GM20000 (cell line): Measurements from ENCODE around the gene DIDO1.
"Not testable (repeated sequence)": the region's sequence is repeated elsewhere in the genome, so short reads cannot be mapped to it uniquely, and the experiment has no call there.

Experiments
- DNase-seq: peaks from one replicate; pipeline ENCODE4 v3.0.0; 2012; ENCODE audit warnings: low spot score
- TF ChIP-seq, protein P1 (sequence below): IDR thresholded peaks from 2 replicates; pipeline ENCODE4 v1.5.1; 2012; ENCODE audit warnings: mild to moderate bottlenecking, control low read depth; ENCODE audit errors: extremely low read depth, missing control alignments

The DIDO1 gene

DNA sequence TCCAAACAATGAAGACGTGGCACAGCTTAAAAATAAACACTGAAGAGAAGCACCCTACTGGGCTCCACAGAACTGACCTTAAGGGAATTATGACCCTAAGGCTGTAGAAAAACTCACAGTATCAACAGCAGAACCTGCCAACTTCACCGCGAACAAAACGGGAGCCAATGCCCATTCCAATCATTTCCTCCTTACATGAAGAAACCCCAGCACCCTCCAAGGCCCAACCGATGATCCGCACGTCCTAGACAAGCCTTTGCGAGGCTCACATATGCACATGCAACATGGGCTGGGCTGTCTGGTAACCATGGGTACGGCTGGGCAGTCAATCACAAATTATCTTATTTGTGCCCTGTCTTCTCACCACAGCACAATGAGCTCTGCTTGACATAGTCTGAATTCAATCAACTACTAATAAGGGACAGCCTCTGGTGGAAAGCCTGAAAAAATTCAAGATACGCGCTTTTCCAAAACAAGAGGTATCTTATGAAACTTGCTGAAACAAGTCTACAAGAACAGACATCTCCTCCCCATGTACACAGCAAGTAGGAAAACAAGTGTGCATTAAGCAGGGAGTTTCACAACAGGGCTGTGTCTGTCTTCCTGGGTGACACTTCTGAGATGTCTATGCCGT, 1.7 kb downstream of the DIDO1 start:
- TF ChIP-seq, protein P1, sequence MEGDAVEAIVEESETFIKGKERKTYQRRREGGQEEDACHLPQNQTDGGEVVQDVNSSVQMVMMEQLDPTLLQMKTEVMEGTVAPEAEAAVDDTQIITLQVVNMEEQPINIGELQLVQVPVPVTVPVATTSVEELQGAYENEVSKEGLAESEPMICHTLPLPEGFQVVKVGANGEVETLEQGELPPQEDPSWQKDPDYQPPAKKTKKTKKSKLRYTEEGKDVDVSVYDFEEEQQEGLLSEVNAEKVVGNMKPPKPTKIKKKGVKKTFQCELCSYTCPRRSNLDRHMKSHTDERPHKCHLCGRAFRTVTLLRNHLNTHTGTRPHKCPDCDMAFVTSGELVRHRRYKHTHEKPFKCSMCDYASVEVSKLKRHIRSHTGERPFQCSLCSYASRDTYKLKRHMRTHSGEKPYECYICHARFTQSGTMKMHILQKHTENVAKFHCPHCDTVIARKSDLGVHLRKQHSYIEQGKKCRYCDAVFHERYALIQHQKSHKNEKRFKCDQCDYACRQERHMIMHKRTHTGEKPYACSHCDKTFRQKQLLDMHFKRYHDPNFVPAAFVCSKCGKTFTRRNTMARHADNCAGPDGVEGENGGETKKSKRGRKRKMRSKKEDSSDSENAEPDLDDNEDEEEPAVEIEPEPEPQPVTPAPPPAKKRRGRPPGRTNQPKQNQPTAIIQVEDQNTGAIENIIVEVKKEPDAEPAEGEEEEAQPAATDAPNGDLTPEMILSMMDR = no peak
- DNase-seq = no peak

DNA sequence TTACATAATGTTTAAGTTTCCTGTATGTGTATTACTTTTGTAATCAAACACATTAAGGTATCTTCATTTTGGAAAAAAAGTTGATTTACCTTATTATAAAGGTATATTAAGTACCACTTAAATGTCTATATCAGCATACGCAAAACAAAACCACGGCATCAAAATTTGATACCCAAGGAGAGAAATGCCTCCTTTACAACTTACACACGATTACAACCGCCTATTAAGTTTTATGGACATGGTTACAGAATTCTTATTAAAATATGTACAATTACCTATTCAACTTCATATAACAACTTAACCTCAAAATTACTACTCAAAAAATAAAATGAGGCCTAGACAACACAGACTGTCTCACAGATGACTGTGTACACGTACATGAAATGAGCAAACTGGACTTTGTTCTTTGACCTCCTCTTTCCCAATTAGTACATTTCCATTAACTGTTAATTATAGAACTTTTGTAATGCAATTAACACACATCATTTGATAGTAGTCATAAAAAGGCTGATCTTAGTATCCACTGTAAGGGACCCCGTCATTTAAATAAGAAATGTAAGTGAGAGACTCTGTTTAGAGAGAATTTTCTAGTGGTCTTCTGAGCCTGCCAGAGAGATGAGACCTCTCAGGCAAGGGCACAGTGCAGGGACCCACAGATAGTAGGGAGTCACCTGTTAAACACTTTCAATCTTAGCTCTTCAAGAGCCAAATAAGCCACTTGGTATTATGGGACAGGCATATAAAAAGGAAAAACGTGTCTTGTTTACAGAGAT, 2.5 kb downstream of the DIDO1 start:
- TF ChIP-seq, protein P1 = no peak
- no peak for DNase-seq

DNA sequence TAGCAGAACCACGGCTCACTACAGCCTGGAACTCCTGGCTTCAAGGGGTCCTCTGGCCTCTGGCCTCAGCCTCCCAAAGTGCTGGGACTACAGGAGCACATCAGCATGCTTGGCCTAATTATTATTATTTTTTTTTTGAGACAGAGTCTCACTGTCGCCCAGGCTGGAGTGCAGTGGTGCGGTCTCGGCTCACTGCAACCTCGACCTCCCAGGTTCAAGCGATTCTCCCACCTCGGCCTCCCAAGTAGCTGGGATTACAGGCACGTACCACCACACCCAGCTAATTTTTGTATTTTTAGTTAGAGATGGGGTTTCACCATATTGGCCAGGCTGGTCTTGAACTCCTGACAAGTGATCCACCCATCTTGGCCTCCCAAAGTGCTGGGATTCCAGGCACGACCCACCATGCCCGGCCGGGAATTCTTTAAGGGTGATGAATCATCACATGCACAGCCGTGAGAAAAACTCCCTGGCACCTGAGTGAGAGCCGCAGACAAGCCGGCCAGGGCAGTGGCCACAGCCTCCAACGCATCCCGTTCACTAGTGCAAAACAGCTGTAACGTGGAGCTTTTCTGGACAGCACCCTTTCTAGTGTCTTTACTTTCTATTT, 3.1 kb downstream of the DIDO1 start:
- DNase-seq = not testable (repeated sequence)

DNA sequence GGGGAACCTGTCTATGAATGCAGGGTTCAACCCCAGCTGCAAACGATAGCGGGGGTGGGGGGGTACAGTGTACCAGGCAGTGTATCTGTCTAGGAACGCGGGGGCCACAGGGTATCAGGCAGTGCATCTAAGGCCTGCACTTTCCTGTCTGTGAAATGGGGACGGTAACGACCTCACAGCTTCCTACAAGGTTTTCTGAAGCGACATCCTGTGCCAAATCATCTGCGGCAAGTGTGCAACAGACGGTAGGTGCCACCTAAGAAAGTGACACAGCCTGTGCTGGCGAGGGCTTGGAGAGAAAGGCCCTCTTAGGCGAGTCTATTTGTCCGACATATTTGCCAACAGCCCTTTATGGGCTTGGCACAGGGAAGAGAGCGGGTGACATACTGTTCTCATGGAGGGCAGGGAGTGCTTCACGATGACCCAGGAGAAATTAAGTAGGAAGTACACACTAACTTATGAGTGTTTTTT, 3.8 kb downstream of the DIDO1 start:
- TF ChIP-seq, protein P1 = no peak
- no peak for DNase-seq

DNA sequence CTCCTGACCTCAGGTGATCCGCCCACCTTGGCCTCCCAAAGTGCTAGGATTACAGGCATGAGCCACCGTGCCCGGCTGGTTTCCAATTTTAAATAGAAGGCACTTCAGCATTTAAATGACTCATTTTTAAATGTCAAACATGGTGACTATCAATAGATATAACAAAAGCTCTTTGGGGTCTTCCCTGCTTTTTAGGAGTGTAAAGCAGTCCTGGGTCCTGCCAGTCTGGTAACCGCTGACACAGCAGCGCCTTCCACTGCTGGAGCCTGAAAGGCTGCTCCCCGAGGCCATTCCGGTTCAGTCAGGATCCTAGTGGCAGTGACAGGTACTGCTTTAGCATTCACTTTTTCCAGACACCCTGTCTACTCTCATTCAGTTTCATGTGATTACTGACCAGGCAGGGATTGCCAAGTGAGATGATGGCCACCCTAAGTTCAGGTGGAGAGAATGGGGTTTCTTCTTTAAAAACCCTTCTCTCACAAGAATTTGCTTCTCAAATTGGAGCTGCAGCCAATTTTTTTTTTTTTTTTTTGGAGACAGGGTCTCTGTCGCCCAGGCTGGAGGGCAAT, 5.1 kb downstream of the DIDO1 start:
- DNase-seq = peak; percentile 55
- TF ChIP-seq, protein P1 = no peak

DNA sequence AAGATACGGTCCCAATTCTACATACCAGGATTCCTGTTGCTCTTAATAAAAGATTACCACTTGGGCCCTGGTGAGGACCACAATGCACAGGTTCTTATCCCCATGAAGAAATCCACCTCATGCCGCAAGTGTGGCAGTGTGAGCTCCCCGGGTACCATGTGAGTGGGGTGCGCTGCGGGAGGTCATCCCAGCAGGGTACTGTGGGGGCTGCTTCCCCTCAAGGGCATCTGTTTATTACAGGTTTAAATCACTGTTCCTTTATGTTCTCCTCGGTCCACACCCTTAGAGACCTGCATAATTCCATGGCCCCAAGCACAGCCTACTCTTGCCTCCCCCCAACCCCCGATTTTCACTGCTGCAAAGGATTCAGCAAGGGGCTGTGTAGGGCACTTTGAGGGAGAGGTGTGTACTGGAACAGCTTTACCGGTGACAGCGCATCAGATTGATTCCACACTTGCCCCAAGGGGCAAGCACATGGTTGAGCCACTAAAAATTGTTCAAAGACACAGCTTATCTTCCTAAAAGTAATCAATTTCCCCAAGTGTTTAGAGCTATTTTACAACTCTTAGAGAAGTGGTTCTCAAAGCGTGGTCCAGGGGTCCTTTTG, 6.2 kb downstream of the DIDO1 start:
- no peak for DNase-seq
- TF ChIP-seq, protein P1 = no peak

DNA sequence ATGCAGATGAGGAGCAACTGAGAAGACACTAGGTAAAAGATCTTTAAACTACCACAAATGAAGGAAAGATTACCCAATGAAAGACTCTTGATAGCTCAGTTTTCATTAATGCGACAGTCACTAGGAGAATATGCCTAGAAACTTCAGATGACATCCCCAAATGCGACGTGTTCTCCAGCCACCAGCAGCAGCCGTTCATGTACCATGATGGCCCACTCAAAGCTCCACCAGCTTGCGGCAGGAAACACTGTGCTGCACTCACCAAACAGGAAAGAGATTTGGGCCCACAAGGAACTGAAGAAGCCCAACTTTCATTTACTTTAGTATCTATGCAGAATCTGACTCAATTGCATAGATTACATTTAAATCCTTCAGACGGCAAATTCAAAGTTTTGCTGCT, 7.5 kb downstream of the DIDO1 start:
- no peak for DNase-seq
- TF ChIP-seq, protein P1 = no peak
